Left forelimb (tissue), 1 donor: ENCODE data around the gene RAPGEF1.

Experiments used
- DNase-seq: peaks from one replicate; pipeline ENCODE4 v3.0.0-alpha.2; 2018; ENCODE audit warnings: low spot score

RAPGEF1 gene

DNA sequence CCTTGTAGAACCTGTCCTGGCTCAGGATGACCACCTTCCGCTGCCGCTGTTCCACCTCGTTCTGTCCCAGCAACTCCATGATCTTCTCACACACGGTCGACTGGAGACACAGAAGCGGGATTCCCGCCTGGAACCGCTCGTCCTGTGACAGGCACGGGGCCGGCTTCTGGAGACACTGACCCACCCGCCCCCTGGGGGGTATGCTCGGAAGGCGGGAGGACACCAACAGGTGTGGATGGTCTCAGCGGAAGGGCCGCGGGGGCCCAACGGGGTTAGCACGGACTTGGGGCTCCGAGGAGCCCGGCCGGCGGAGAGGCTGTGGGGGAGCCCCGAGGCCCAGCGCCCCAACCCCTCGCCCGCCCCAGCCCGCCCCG lies 209.3 kb downstream of the RAPGEF1 start:
- no peak for DNase-seq

DNA sequence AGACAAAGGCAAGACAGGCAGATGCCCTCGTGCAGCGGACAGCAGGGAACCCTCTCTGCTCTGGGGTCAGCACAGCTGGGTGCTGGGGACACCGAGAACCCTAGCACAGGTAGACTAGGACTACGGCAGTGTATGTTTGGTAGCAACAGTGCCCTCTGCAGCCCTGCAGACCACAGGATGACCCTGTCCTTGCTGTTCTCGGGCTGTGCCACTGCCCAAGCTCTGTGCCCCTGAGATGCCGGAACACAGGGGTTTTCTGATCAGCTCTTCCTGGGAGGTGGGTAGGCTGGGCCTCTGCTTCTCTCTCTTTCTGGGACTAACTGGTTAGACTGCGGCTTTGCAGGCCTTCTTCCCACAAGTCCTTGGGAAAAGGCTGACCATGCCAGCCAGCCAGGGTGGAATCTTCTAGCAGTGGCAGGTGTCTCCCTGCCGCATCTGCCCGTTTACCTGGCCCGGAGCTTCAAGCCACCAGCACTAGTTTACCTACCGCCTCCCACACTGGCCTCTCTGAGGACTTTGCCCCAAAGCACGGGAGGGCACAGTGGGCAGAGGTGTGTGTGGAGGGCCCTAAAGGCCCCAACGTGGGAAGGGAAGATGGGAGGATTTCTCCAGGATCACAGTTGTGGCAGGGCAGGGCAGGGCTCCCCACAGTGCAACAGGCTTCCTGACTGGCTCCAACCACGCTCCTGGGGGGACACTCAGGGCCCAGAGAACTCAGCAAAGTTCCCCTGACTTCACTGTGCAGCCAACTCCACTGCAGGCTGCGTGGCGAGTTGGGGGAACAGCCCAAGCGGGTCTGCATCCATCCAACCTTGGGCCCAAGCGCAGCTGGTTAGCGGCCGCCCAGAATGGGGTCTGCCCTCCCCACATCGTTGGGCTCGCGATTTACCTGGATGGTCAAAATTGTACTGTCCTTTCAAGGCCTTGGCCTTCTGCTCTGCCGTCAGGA lies 210.0 kb downstream of the RAPGEF1 start:
- DNase-seq, result no peak

DNA sequence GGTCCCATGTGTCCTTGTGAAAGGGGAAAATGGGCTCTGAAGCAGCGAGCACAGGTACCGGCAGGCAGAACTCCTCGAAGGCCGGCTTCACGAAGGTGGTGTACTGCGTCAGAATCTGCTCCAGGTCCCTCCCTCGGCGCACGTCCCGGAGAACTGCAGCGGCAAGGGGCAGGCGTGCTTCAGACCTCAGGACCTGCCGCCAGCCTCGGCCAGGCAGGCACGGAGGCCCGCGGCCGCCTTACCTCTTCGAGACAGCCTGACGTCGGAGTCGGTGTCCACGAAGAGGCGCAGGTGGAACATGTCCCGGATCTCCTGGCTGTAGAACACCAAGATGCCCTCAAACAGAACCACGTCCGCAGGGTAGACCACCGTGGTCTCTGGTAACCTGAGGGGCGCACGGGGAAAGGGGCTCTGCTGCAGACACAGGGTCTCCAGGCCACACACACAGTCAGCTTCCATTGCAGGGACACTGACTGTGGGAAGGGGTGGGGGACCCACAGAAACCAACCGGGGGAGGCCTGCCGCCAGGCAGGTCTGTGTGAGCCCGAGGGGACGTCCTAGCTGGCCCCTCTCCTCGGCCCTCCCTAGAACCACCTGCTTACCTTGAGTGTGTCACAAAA lies 210.9 kb downstream of the RAPGEF1 start:
- DNase-seq, result no peak

GRCh38 chr9:131528186-131528585 lies 211.7 kb downstream of the RAPGEF1 start:
- DNase-seq, result no peak
